Naive thymus-derived CD4-positive, alpha-beta T cell (primary cell): ENCODE measurements around the gene APC. TPM values are rescaled to one million over a fixed set of nuclear protein-coding genes. Genes with fewer than 3 reads are reported as not detected.

Source experiments
- ATAC-seq: fragments of 150-1000 bp; cut with Tn5 transposase; 2 replicates; pipeline ENCODE4 v1.10.0; 2021; ENCODE audit warnings: mild to moderate bottlenecking, moderate library complexity
- CTCF ChIA-PET: fragments of 350-600 bp; sonication (Branson Sonifier 250); formaldehyde crosslinking; loops from one replicate; lab custom pipeline; 2021; ENCODE audit warnings: antibody characterized with exemption; lab: Charles Lee
- POLR2A ChIA-PET: fragments of 350-600 bp; sonication (Branson Sonifier 250); formaldehyde crosslinking; loops from one replicate; lab custom pipeline; 2021; ENCODE audit warnings: antibody characterized with exemption, inconsistent platforms; lab: Charles Lee
- DNase-seq, 9 donors: peaks; one replicate each; pipeline versions ENCODE4 v3.0.0 to v3.0.0-alpha.2; 2020 to 2022; ENCODE audit warnings: mixed read lengths in 1 of 9
- H3K27ac ChIP-seq: one replicate; pipeline ENCODE4 v1.7.0; 2013; ENCODE audit warnings: mild to moderate bottlenecking, low read depth, low read length, moderate library complexity
- H3K27me3 ChIP-seq, 2 donors: one replicate each; pipeline ENCODE4 v1.7.0; 2013; ENCODE audit warnings: low read length in 2 of 2, mild to moderate bottlenecking in 2 of 2, moderate library complexity in 2 of 2; ENCODE audit not compliant: control insufficient read depth in 2 of 2, insufficient read depth in 2 of 2
- H3K36me3 ChIP-seq, 3 experiments: 1 replicate in 2 of 3; 2 replicates in 1 of 3; pipeline ENCODE4 v1.7.0; 2013; ENCODE audit warnings: low read length in 3 of 3, mild to moderate bottlenecking in 3 of 3, moderate library complexity in 1 of 3; ENCODE audit not compliant: insufficient read depth in 3 of 3, control insufficient read depth in 2 of 3
- H3K4me1 ChIP-seq, 2 donors: one replicate each; pipeline ENCODE4 v1.7.0; 2013; ENCODE audit warnings: low read length in 2 of 2, mild to moderate bottlenecking in 2 of 2, moderate library complexity in 1 of 2; ENCODE audit not compliant: control insufficient read depth in 2 of 2, insufficient read depth in 2 of 2
- H3K4me3 ChIP-seq: 2 replicates; pipeline ENCODE4 v1.7.0; 2013; ENCODE audit warnings: mild to moderate bottlenecking, low read length
- H3K9me3 ChIP-seq, 3 experiments: 1 replicate in 2 of 3; 2 replicates in 1 of 3; pipeline ENCODE4 v1.7.0; 2013; ENCODE audit warnings: low read length in 3 of 3; ENCODE audit not compliant: control insufficient read depth in 2 of 3
- H3K27ac Mint-ChIP-seq, 9 donors: one replicate each; pipeline ENCODE4 v1.8.0; 2020 to 2022; ENCODE audit warnings: mixed read lengths in 9 of 9, mild to moderate bottlenecking in 8 of 9, moderate library complexity in 5 of 9, inconsistent platforms in 2 of 9
- H3K27me3 Mint-ChIP-seq, 5 donors: one replicate each; pipeline ENCODE4 v1.8.0; 2021 to 2022; ENCODE audit warnings: mixed read lengths in 5 of 5, mild to moderate bottlenecking in 1 of 5
- H3K36me3 Mint-ChIP-seq, 5 donors: one replicate each; pipeline ENCODE4 v1.8.0; 2020 to 2022; ENCODE audit warnings: mixed read lengths in 5 of 5, mild to moderate bottlenecking in 3 of 5, inconsistent platforms in 1 of 5
- H3K4me1 Mint-ChIP-seq, 7 donors: one replicate each; pipeline ENCODE4 v1.8.0; 2020 to 2022; ENCODE audit warnings: mixed read lengths in 7 of 7, mild to moderate bottlenecking in 3 of 7, inconsistent platforms in 1 of 7
- H3K4me3 Mint-ChIP-seq, 10 donors: one replicate each; pipeline ENCODE4 v1.8.0; 2020 to 2022; ENCODE audit warnings: mild to moderate bottlenecking in 10 of 10, mixed read lengths in 10 of 10, moderate library complexity in 6 of 10, inconsistent platforms in 2 of 10
- H3K9me3 Mint-ChIP-seq, 11 donors: one replicate each; pipeline ENCODE4 v1.8.0; 2020 to 2022; ENCODE audit warnings: mixed read lengths in 11 of 11, mild to moderate bottlenecking in 4 of 11, inconsistent platforms in 1 of 11, moderate library complexity in 1 of 11
- intact Hi-C, 2 donors: fragments of 100-400 bp; cut with micrococcal nuclease; formaldehyde crosslinking; loops; one replicate each; pipeline ENCODE4 v1.15.1; 2023
- polyA plus RNA-seq, 2 donors: library from polyadenylated mRNA; unstranded; fragments of 300-500 nt; fragmentation: Illumina TruSeq; gene quantifications; one replicate each; pipeline ENCODE4 v1.2.3, GENCODE V29; 2021
- total RNA-seq, 6 experiments: library from RNA in 5 of 6; stranded (reverse) in 5 of 6; gene quantifications; 1 replicate in 5 of 6; 2 replicates in 1 of 6; pipeline ENCODE4 v1.2.3 and lab custom pipeline; 2021 to 2026

Gene APC
- total and polyA plus RNA-seq, 7 experiments from 2014 or later = 18.8 to 53.2 (median 34.5) TPM

GRCh38 chr5:112876362-112876761, 138.7 kb downstream of the APC start:
- POLR2A ChIA-PET = interaction anchor here (1.8 kb wide), 1 partner anchor 47 kb away, joined by 3 read pairs; no protein-coding TSS in a partner anchor
- H3K4me3 Mint-ChIP-seq = no peak overlapping the region
- intact Hi-C loops = loop anchor here (5.0 kb wide), 2 partner anchors 86 to 101 kb away; partner anchors contain the start of gene DCP2 (in 2 of the 2)
- CTCF ChIA-PET = no interaction called here
- Histone ChIP-seq H3K36me3 (peaks cover 0 to 3% (median 0%) of the 10 kb centered on the region in 3 experiments), H3K4me3 (no peak overlapping the region), H3K9me3 (no peaks in the 10 kb centered on the region), H3K27me3 (no peaks in the 10 kb centered on the region), H3K27ac (no peak overlapping the region), H3K4me1 (peaks cover 5 to 21% of the 10 kb centered on the region in 2 donors)
- ATAC-seq (no peak), DNase-seq (no peak)
- no peaks in the 10 kb centered on the region for H3K27me3 Mint-ChIP-seq
- peak overlapping the region in 1 of 9 donors; percentile 90 for H3K27ac Mint-ChIP-seq
- peaks cover 29 to 53% (median 36%) of the 10 kb centered on the region in 7 donors for H3K4me1 Mint-ChIP-seq
- H3K9me3 Mint-ChIP-seq = no peaks in the 10 kb centered on the region
- peaks cover 0 to 44% (median 18%) of the 10 kb centered on the region in 5 donors for H3K36me3 Mint-ChIP-seq

DNA sequence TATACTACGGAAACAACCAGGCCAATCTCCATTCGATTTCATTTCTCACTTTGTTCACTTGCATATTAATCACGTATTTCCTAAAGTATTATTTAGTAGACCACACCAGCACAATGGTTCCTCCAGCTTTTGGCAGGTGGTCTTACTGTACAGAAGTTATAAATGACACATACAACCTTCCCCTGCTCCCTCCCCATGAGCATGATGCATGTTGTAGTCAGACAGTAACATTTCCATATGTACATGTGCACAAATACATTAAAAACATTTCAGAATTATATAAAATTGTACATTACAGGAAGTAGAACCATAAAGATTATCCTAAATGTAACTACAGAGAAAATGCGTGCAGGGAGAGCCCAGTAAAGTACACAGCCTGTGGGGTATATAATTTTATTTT, 140.4 kb downstream of the APC start:
- Histone ChIP-seq H3K4me1 (peaks cover 5 to 21% of the 10 kb centered on the region in 2 donors), H3K27ac (no peak overlapping the region), H3K36me3 (peaks cover 0 to 18% (median 3%) of the 10 kb centered on the region in 3 experiments), H3K9me3 (no peaks in the 10 kb centered on the region), H3K4me3 (no peak overlapping the region), H3K27me3 (no peaks in the 10 kb centered on the region)
- Mint-ChIP-seq H3K4me3 (peak overlapping the region in 1 of 10 donors; percentile 46), H3K27ac (peak overlapping the region in 6 of 9 donors; percentile 11 to 90 (median 48)), H3K36me3 (peaks cover 0 to 40% (median 20%) of the 10 kb centered on the region in 5 donors), H3K4me1 (peaks cover 22 to 48% (median 32%) of the 10 kb centered on the region in 7 donors), H3K9me3 (no peaks in the 10 kb centered on the region), H3K27me3 (no peaks in the 10 kb centered on the region)
- no peak for DNase-seq
- CTCF ChIA-PET = interaction anchor here (0.6 kb wide), 1 partner anchor 1347 kb away, joined by 5 read pairs; no protein-coding TSS in a partner anchor
- intact Hi-C loops = loop anchor here (1.0 to 5.0 kb wide), 8 partner anchors 9 to 99 kb away; partner anchors contain the start of genes DCP2 (in 2 of the 2), SRP19 (in 2 of the 2) and REEP5 (in 1 of the 2)
- no peak for ATAC-seq
- POLR2A ChIA-PET = interaction anchor here (1.2 to 1.8 kb wide), 2 partner anchors 17 to 45 kb away, joined by 3 read pairs; partner anchors contain the start of gene SRP19

DNA sequence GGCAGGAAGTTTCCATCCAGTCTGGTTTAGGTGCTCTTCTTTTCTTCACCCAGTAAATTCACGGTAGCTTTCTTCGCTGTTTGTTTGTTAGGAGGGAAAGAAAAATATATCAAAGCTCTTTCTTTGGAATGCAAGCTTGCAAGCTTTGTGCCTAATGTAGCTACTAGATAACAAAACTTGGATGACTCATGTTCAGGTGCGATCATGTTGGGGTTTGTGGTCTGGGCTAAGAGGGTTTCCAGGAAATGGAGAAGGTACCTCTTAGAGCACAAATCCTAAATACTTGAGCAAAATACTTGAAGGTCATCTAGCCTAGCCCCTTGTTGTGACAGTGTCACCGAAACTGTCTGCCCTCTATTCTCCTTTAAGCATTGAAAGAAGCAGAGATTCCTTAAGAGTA, 141.1 kb downstream of the APC start:
- Mint-ChIP-seq H3K27me3 (no peaks in the 10 kb centered on the region), H3K27ac (peak overlapping the region in 8 of 9 donors; percentile 1 to 90 (median 68)), H3K4me1 (peaks cover 22 to 42% (median 30%) of the 10 kb centered on the region in 7 donors), H3K36me3 (peaks cover 0 to 36% (median 17%) of the 10 kb centered on the region in 5 donors), H3K4me3 (peak overlapping the region in 6 of 10 donors; percentile 1 to 67 (median 16)), H3K9me3 (no peaks in the 10 kb centered on the region)
- intact Hi-C loops = loop anchor here (1.0 to 5.0 kb wide), 9 partner anchors 9 to 99 kb away; partner anchors contain the start of genes DCP2 (in 2 of the 2), SRP19 (in 2 of the 2) and REEP5 (in 1 of the 2)
- Histone ChIP-seq H3K36me3 (peaks cover 0 to 23% (median 3%) of the 10 kb centered on the region in 3 experiments), H3K9me3 (no peaks in the 10 kb centered on the region), H3K27ac (peak overlapping the region; percentile 15), H3K4me1 (peaks cover 5 to 21% of the 10 kb centered on the region in 2 donors), H3K27me3 (no peaks in the 10 kb centered on the region), H3K4me3 (peak overlapping the region; percentile 8)
- ChIA-PET POLR2A (interaction anchor here (1.2 kb wide), 1 partner anchor 17 kb away, joined by 3 read pairs; the partner anchor contains the start of gene SRP19), CTCF (interaction anchor here (0.6 kb wide), 1 partner anchor 1347 kb away, joined by 5 read pairs; no protein-coding TSS in a partner anchor)
- DNase-seq (peak in 6 of 9 donors; percentile 5 to 58 (median 14)), ATAC-seq (peak; percentile 69)

GRCh38 chr5:112880219-112880964, 142.7 kb downstream of the APC start:
- Histone ChIP-seq H3K4me1 (peaks cover 5 to 21% of the 10 kb centered on the region in 2 donors), H3K9me3 (no peaks in the 10 kb centered on the region), H3K4me3 (no peak overlapping the region), H3K27me3 (no peaks in the 10 kb centered on the region), H3K27ac (no peak overlapping the region), H3K36me3 (peaks cover 0 to 38% (median 8%) of the 10 kb centered on the region in 3 experiments)
- ATAC-seq = no peak
- POLR2A ChIA-PET = interaction anchor here (0.6 kb wide), 2 partner anchors 9 to 41 kb away, joined by 3 to 4 read pairs; partner anchors contain the start of gene REEP5
- Mint-ChIP-seq H3K27ac (peak overlapping the region in 7 of 9 donors; percentile 23 to 78 (median 54)), H3K4me1 (peaks cover 21 to 33% (median 30%) of the 10 kb centered on the region in 7 donors), H3K27me3 (no peaks in the 10 kb centered on the region), H3K9me3 (no peaks in the 10 kb centered on the region), H3K36me3 (peaks cover 0 to 34% (median 13%) of the 10 kb centered on the region in 5 donors), H3K4me3 (peak overlapping the region in 2 of 10 donors; percentile 7 to 10)
- no peak for DNase-seq
- CTCF ChIA-PET = no interaction called here
- intact Hi-C loops = no loop called here

DNA sequence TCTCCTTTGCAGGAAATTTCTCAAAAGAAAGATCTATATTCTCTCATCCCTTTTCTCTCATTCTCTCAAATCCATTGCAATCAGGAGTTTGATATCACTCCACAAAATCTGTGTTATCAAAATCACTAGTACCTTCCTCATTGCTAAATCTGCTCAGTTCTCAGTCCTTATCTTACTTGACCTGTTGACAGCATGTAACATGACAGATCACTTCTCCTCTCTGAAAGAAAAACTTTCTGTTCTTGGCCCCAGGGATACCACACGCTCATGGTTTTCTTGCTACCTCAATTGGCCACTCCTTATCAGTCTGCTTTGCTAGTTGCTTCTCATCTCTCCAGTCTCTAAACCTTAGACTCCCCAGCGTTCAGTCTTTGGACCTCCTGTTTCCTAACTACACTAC, 145.5 kb downstream of the APC start:
- Mint-ChIP-seq H3K36me3 (peaks cover 4 to 45% (median 19%) of the 10 kb centered on the region in 5 donors), H3K4me1 (peaks cover 22 to 40% (median 31%) of the 10 kb centered on the region in 7 donors), H3K4me3 (no peak overlapping the region), H3K9me3 (no peaks in the 10 kb centered on the region), H3K27me3 (no peaks in the 10 kb centered on the region), H3K27ac (no peak overlapping the region)
- Histone ChIP-seq H3K27ac (no peak overlapping the region), H3K36me3 (peaks cover 0 to 54% (median 18%) of the 10 kb centered on the region in 3 experiments), H3K27me3 (no peaks in the 10 kb centered on the region), H3K4me1 (peaks cover 17 to 28% of the 10 kb centered on the region in 2 donors), H3K4me3 (no peak overlapping the region), H3K9me3 (no peaks in the 10 kb centered on the region)
- DNase-seq (no peak), ATAC-seq (no peak)
- ChIA-PET POLR2A (no interaction called here), CTCF (interaction anchor here (1.4 kb wide), 1 partner anchor 10 kb away, joined by 4 read pairs; no protein-coding TSS in a partner anchor)
- intact Hi-C loops = no loop called here

- DNase-seq (no peak), ATAC-seq (no peak)
- CTCF ChIA-PET = interaction anchor here (0.7 kb wide), 1 partner anchor 143 kb away, joined by 7 read pairs; no protein-coding TSS in a partner anchor
- Mint-ChIP-seq H3K9me3 (peaks cover 0 to 4% (median 0%) of the 10 kb centered on the region in 11 donors), H3K4me3 (no peak overlapping the region), H3K4me1 (peaks cover 16 to 40% (median 24%) of the 10 kb centered on the region in 7 donors), H3K27ac (peak overlapping the region in 4 of 9 donors; percentile 15 to 74 (median 50)), H3K27me3 (no peaks in the 10 kb centered on the region), H3K36me3 (peaks cover 4 to 48% (median 21%) of the 10 kb centered on the region in 5 donors)
- Histone ChIP-seq H3K9me3 (no peaks in the 10 kb centered on the region), H3K4me3 (no peak overlapping the region), H3K27ac (no peak overlapping the region), H3K4me1 (peaks cover 11 to 25% of the 10 kb centered on the region in 2 donors), H3K27me3 (no peaks in the 10 kb centered on the region), H3K36me3 (peaks cover 0 to 54% (median 18%) of the 10 kb centered on the region in 3 experiments)
- intact Hi-C loops = no loop called here
- POLR2A ChIA-PET = interaction anchor here (0.9 kb wide), 1 partner anchor 18 kb away, joined by 3 read pairs; no protein-coding TSS in a partner anchor
Observed at GRCh38 chr5:112885001-112885400, 147.3 kb downstream of the APC start.
